OCI-LY3 (cell line): ENCODE measurements around the gene ARID1B.

ENCODE experiments used
- H2AFZ ChIP-seq: fragments of 200-600, 300-600 bp; shearing (Covaris generic); 2 replicates; pipeline ENCODE4 v1.6.0; 2014; ENCODE audit warnings: antibody characterized with exemption, low read depth, low read length
- H3K27ac ChIP-seq: fragments of 200-600, 300-600 bp; sonication (generic); 2 replicates; pipeline ENCODE4 v1.5.1; 2014; ENCODE audit warnings: mild to moderate bottlenecking, low read length, moderate library complexity, mixed read lengths
- H3K27me3 ChIP-seq: fragments of 200-600, 300-600 bp; sonication (generic); 2 replicates; pipeline ENCODE4 v1.6.1; 2014; ENCODE audit warnings: low read depth, low read length, mixed read lengths
- H3K36me3 ChIP-seq: fragments of 200-600, 300-600 bp; sonication (generic); replicated peaks from 2 replicates; pipeline ENCODE3; 2014; ENCODE audit warnings: low read depth, low read length, mixed read lengths
- H3K4me1 ChIP-seq: fragments of 300-600, 200-600 bp; sonication (generic); 2 replicates; pipeline ENCODE4 v1.6.1; 2014; ENCODE audit warnings: low read length, mixed read lengths
- H3K4me2 ChIP-seq: fragments of 200-600, 300-600 bp; sonication (generic); 2 replicates; pipeline ENCODE4 v1.6.1; 2014; ENCODE audit warnings: low read length, mixed read lengths
- H3K4me3 ChIP-seq: fragments of 300-600, 200-600 bp; sonication (generic); 2 replicates; pipeline ENCODE4 v1.5.1; 2014; ENCODE audit warnings: antibody characterized with exemption, mild to moderate bottlenecking, low read length, moderate library complexity
- H3K79me2 ChIP-seq: fragments of 300-600, 200-600 bp; shearing (Covaris generic); 2 replicates; pipeline ENCODE4 v1.6.1; 2014; ENCODE audit warnings: mild to moderate bottlenecking, low read length, mixed read lengths
- H3K9ac ChIP-seq: fragments of 300-600, 200-600 bp; shearing (Covaris generic); 2 replicates; pipeline ENCODE4 v1.6.0; 2014; ENCODE audit warnings: mild to moderate bottlenecking, low read length, moderate library complexity
- H3K9me3 ChIP-seq: fragments of 200-600, 300-600 bp; shearing (Covaris generic); 2 replicates; pipeline ENCODE4 v1.6.1; 2014; ENCODE audit warnings: low read length, mixed read lengths; ENCODE audit not compliant: insufficient read depth
- H4K20me1 ChIP-seq: fragments of 200-600, 300-600 bp; sonication (generic); 2 replicates; pipeline ENCODE4 v1.6.1; 2016; ENCODE audit warnings: low read length, mixed read lengths; ENCODE audit not compliant: insufficient read depth
- CTCF ChIP-seq: fragments of 200-600, 300-600 bp; sonication (generic); IDR thresholded peaks from 2 replicates; pipeline ENCODE4 v1.5.1; 2014; ENCODE audit warnings: antibody characterized with exemption, low read length, low read depth
- EZH2phosphoT487 ChIP-seq: fragments of 200-600 bp; shearing (Covaris generic); IDR thresholded peaks from 2 replicates; pipeline ENCODE4 v1.6.1; 2018; ENCODE audit warnings: antibody characterized with exemption, mixed run types, low read depth

Gene ARID1B

GRCh38 chr6:156790711-156791319 lies 13.6 kb downstream of the ARID1B start:
- Histone ChIP-seq H3K4me3 (peak overlapping the region; percentile 34; the same call in 1 of the 2 replicates), H3K9me3 (no peaks in the 10 kb centered on the region), H3K36me3 (no peaks in the 10 kb centered on the region), H3K9ac (no peak overlapping the region), H3K79me2 (peaks cover 100% of the 10 kb centered on the region), H4K20me1 (peaks cover 81% of the 10 kb centered on the region), H3K27ac (no peak overlapping the region), H2AFZ (no peak overlapping the region), H3K27me3 (no peaks in the 10 kb centered on the region), H3K4me2 (peak overlapping the region; percentile 57), H3K4me1 (peaks cover 69% of the 10 kb centered on the region)
- TF ChIP-seq EZH2phosphoT487 (no peak), CTCF (no peak)

GRCh38 chr6:156791320-156791850 lies 14.2 kb downstream of the ARID1B start:
- Histone ChIP-seq H3K27ac (no peak overlapping the region), H3K4me2 (peak overlapping the region; percentile 57), H3K4me1 (peaks cover 70% of the 10 kb centered on the region), H3K9me3 (no peaks in the 10 kb centered on the region), H3K36me3 (no peaks in the 10 kb centered on the region), H3K9ac (peak overlapping the region; percentile 5; the same call in 1 of the 2 replicates), H2AFZ (no peak overlapping the region), H3K27me3 (no peaks in the 10 kb centered on the region), H4K20me1 (peaks cover 85% of the 10 kb centered on the region), H3K4me3 (peak overlapping the region; percentile 34), H3K79me2 (peaks cover 100% of the 10 kb centered on the region)
- TF ChIP-seq CTCF (no peak), EZH2phosphoT487 (no peak)

GRCh38 chr6:156793200-156793599 lies 16.0 kb downstream of the ARID1B start:
- no peaks in the 10 kb centered on the region for H3K36me3 ChIP-seq

More at GRCh38 chr6:156793200-156793599, 16.0 kb downstream of the ARID1B start:
- Histone ChIP-seq H2AFZ (no peak overlapping the region), H3K9me3 (no peaks in the 10 kb centered on the region), H3K79me2 (peaks cover 100% of the 10 kb centered on the region), H3K27me3 (no peaks in the 10 kb centered on the region), H3K4me1 (peaks cover 65% of the 10 kb centered on the region), H3K4me2 (no peak overlapping the region), H3K4me3 (no peak overlapping the region), H3K27ac (no peak overlapping the region), H4K20me1 (peaks cover 86% of the 10 kb centered on the region), H3K9ac (no peak overlapping the region)
- TF ChIP-seq EZH2phosphoT487 = no peak
- TF ChIP-seq CTCF = no peak
